Transverse colon (tissue), 4 donors: ENCODE measurements around the gene NSL1. TPM values are rescaled to one million over a fixed set of nuclear protein-coding genes. Genes with fewer than 3 reads are reported as not detected.

Source experiments
- DNase-seq: peaks from one replicate; pipeline ENCODE4 v3.0.0-alpha.2; 2019
- H3K27ac ChIP-seq, 4 donors: fragments of 200-600 bp; sonication (generic); 2 replicates each; pipeline ENCODE4 v1.5.1; 2016 to 2018; ENCODE audit warnings: inconsistent platforms in 4 of 4
- H3K27me3 ChIP-seq: fragments of 200-600 bp; sonication (generic); 2 replicates; pipeline ENCODE4 v1.5.1; 2017; ENCODE audit warnings: inconsistent platforms
- H3K36me3 ChIP-seq, 4 donors: fragments of 200-600 bp; sonication (generic); 2 replicates each; pipeline ENCODE4 v1.5.1; 2017 to 2019; ENCODE audit warnings: inconsistent platforms in 4 of 4
- H3K4me1 ChIP-seq, 4 donors: fragments of 200-600 bp; sonication (generic); 2 replicates each; pipeline ENCODE4 v1.5.1; 2017 to 2020; ENCODE audit warnings: inconsistent platforms in 4 of 4
- H3K4me3 ChIP-seq, 4 donors: fragments of 200-600 bp; sonication (generic); 1 replicate in 1 of 4; 2 replicates in 3 of 4; pipeline versions ENCODE4 v1.5.1 to v1.6.1; 2017 to 2019; ENCODE audit warnings: inconsistent platforms in 4 of 4
- H3K9me3 ChIP-seq, 2 donors: fragments of 200-600 bp; sonication (generic); 2 replicates each; pipeline ENCODE4 v1.5.1; 2017 to 2019; ENCODE audit warnings: inconsistent platforms in 2 of 2
- CTCF ChIP-seq, 5 experiments: fragments of 200-600 bp in 3 of 5; fragments of 450-650 bp in 2 of 5; sonication (generic) in 3 of 5; IDR thresholded peaks; 1 replicate in 2 of 5; 2 replicates in 3 of 5; pipeline ENCODE4 v1.5.1; 2016 to 2017; ENCODE audit warnings: antibody characterized with exemption in 5 of 5, inconsistent platforms in 3 of 5, mild to moderate bottlenecking in 2 of 5, moderate library complexity in 1 of 5
- EP300 ChIP-seq: sonication (generic); formaldehyde crosslinking; IDR thresholded peaks from one replicate; pipeline ENCODE4 v1.6.1; 2017; ENCODE audit warnings: antibody characterized with exemption, low read depth
- POLR2A ChIP-seq: fragments of 450-650 bp; IDR thresholded peaks from one replicate; pipeline ENCODE4 v1.6.1; 2016; ENCODE audit warnings: antibody characterized with exemption, mild to moderate bottlenecking, moderate library complexity
- POLR2AphosphoS5 ChIP-seq, 3 donors: sonication (generic); formaldehyde crosslinking; IDR thresholded peaks; one replicate each; pipeline ENCODE4 v1.6.1; 2016; ENCODE audit warnings: antibody characterized with exemption in 3 of 3
- WGBS, 2 donors: methylation state at CpG; one replicate each; pipeline ENCODE4 v1.1.5; 2018; ENCODE audit warnings: low coverage in 1 of 2; 5-methylcytosine and 5-hydroxymethylcytosine counted together
- in situ Hi-C, 4 donors: fragments of 200-750 bp; cut with MboI; loops; one replicate each; pipeline versions ENCODE4 v1.15.0 to v1.15.1; 2017; ENCODE audit warnings: low sequenced_read_pairs in 3 of 4, low pct_ligation_motif_present in 1 of 4, low pct_unique_long_range_greater_than_20kb in 1 of 4
- intact Hi-C: fragments of 100-400 bp; cut with DNase I; formaldehyde crosslinking; loops from one replicate; pipeline ENCODE4 v1.15.1; 2023; ENCODE audit warnings: low total_unique reads
- total RNA-seq, 4 donors: library from RNA; depleted of rRNA; stranded (reverse); fragments of >200 nt; gene quantifications; one replicate each; pipeline ENCODE4 v1.1.0, GENCODE V29; 2016

Gene NSL1
- total RNA-seq, 4 donors from 2014 or later: 4.2 to 33.7 (median 28.4) TPM

- H3K27ac ChIP-seq: no peak overlapping the region
These were observed 94.8 kb downstream of the NSL1 start for GRCh38 chr1:212696721-212697331.

DNA sequence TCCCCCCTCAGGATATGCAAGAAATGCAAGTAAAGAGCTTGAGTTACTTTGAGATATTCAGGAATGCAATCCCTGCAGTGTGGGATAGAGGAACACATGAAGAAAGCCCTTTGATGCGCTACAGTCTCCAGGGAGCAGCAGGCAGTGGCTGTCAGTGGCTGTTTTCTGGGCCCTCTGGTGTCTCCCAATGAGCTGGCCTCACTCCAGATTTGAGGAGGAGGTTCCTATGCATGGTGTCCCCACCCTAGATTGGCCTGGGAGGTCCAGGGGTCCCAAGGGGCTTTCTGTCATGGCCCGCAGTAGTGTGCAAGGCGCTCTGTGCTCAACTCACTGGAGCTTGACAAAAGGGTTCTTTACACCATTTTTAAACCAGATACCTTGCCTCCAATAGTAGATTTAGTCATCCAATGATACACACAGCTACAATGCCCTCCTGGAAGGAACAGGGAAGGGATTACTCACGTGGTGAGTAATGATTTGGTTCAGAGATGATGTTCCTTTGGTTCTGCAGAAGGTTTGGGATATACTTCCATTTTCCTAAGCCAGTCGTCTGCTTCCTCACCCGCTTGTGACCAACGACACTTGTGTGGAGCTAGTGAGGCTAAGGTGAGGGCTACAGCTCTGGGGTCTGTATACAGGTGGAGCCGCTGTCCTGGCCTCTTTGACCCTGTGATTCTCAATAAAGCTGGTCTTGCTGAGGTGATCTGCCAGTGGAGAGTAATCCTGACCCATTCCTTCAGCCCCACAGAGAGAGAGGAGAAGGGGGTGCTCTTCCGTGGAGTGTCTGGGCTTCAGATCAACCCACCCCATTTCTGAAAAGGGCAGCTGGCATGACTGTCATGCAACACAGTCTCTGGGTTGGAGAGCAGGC, 98.6 kb downstream of the NSL1 start:
- in situ Hi-C loops: no loop called here
- 80 to 84% methylated on average over 1 to 9 of the region's 9 CpGs for WGBS, 2 donors
- TF ChIP-seq POLR2AphosphoS5 (IDR thresholded peaks at IDR 0.05) (no peak), POLR2A (no peak), CTCF (IDR thresholded peaks at IDR 0.05) (no peak), EP300 (no peak)

More at GRCh38 chr1:212696721-212697331, 94.8 kb downstream of the NSL1 start:
- no peak for TF ChIP-seq CTCF (IDR thresholded peaks at IDR 0.05)
- TF ChIP-seq POLR2A: no peak
- TF ChIP-seq EP300: no peak
- TF ChIP-seq POLR2AphosphoS5 (IDR thresholded peaks at IDR 0.05): no peak
- Histone ChIP-seq H3K4me1 (peaks cover 4 to 35% (median 19%) of the 10 kb centered on the region in 4 donors), H3K4me3 (no peak overlapping the region), H3K36me3 (no peaks in the 10 kb centered on the region), H3K9me3 (no peaks in the 10 kb centered on the region), H3K27me3 (peaks cover 85% of the 10 kb centered on the region)
- WGBS, 2 donors: 57 to 65% methylated on average over 2 to 13 of the region's 13 CpGs
- intact Hi-C loops: no loop called here
- in situ Hi-C loops: no loop called here
- no peak for DNase-seq

DNA sequence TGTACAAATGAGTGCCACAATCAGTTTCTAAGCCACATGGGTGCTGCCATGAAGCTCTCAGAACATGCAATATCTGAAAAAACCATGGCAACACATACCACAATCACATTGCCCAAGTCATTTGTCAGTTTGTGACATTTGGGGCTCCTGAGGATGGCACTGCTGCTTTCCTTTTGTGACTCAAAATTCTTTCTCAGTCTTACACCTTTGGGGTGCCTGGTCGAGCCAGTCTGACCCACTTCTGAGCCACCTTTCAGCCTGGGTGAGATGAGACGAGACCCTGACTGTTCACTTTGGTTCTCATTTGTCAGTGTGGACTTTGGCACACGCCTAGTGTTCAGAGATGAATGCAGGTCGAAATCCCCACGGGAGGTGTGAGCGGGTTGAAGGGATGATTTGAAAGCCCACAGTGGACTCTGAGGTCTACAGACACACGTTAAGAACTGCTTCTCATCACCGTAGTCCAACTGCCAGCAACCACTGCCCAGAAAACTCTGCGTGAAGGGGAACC, 100.0 kb downstream of the NSL1 start:
- H3K27ac ChIP-seq: no peak overlapping the region
- no peak for TF ChIP-seq POLR2AphosphoS5 (IDR thresholded peaks at IDR 0.05)
- no peak for TF ChIP-seq CTCF (IDR thresholded peaks at IDR 0.05)
- TF ChIP-seq POLR2A: no peak
- TF ChIP-seq EP300: no peak
- H3K9me3 ChIP-seq: no peaks in the 10 kb centered on the region
- H3K27me3 ChIP-seq: peaks cover 82% of the 10 kb centered on the region
- intact Hi-C loops (no loop called here), in situ Hi-C loops (no loop called here)
- no peak overlapping the region for H3K4me3 ChIP-seq
- no peaks in the 10 kb centered on the region for H3K36me3 ChIP-seq
- H3K4me1 ChIP-seq: no peaks in the 10 kb centered on the region
- no peak for DNase-seq
- 67 to 73% methylated on average over 3 to 9 of the region's 9 CpGs for WGBS, 2 donors

More for the DNA sequence above, 98.6 kb downstream of the NSL1 start:
- intact Hi-C loops: no loop called here
- peaks cover 93% of the 10 kb centered on the region for H3K27me3 ChIP-seq
- DNase-seq: no peak
- no peaks in the 10 kb centered on the region for H3K36me3 ChIP-seq
- H3K9me3 ChIP-seq: no peaks in the 10 kb centered on the region
- no peaks in the 10 kb centered on the region for H3K4me1 ChIP-seq
- no peak overlapping the region for H3K27ac ChIP-seq
- no peak overlapping the region for H3K4me3 ChIP-seq

- WGBS, 2 donors: 98% methylated on average over 4 of the region's 4 CpGs; no CpG with 5 or more reads in 1 of the 2 donors
- H3K27me3 ChIP-seq: peaks cover 82% of the 10 kb centered on the region
- no peak overlapping the region for H3K27ac ChIP-seq
- in situ Hi-C loops: no loop called here
- no peak overlapping the region for H3K4me3 ChIP-seq
- no peaks in the 10 kb centered on the region for H3K9me3 ChIP-seq
- intact Hi-C loops: no loop called here
- no peaks in the 10 kb centered on the region for H3K4me1 ChIP-seq
- TF ChIP-seq POLR2AphosphoS5 (IDR thresholded peaks at IDR 0.05): no peak
- no peak for TF ChIP-seq CTCF (IDR thresholded peaks at IDR 0.05)
- no peak for TF ChIP-seq EP300
- TF ChIP-seq POLR2A: no peak
- no peaks in the 10 kb centered on the region for H3K36me3 ChIP-seq
- DNase-seq: no peak
These were observed 100.7 kb downstream of the NSL1 start for GRCh38 chr1:212690816-212691403.
